Peyer's patch (tissue), 4 donors: ENCODE measurements around the gene CADM4. TPM values are rescaled to one million over a fixed set of nuclear protein-coding genes. Genes with fewer than 3 reads are reported as not detected.

Source experiments
- DNase-seq, 3 donors: peaks; one replicate each; pipeline ENCODE4 v3.0.0-alpha.2; 2017 to 2019
- H3K27ac ChIP-seq, 4 donors: fragments of 200-600 bp; sonication (generic); one replicate each; pipeline ENCODE4 v1.5.1; 2016 to 2019
- H3K27me3 ChIP-seq, 2 donors: fragments of 200-600 bp; sonication (generic); one replicate each; pipeline ENCODE4 v1.5.1; 2019
- H3K36me3 ChIP-seq, 3 donors: fragments of 200-600 bp; sonication (generic); one replicate each; pipeline ENCODE4 v1.5.1; 2016 to 2019
- H3K4me1 ChIP-seq, 4 donors: fragments of 200-600 bp; sonication (generic); one replicate each; pipeline ENCODE4 v1.5.1; 2016 to 2019
- H3K4me3 ChIP-seq, 4 donors: fragments of 200-600 bp; sonication (generic); 1 replicate in 3 of 4; 2 replicates in 1 of 4; pipeline ENCODE4 v1.5.1; 2016 to 2019; ENCODE audit warnings: mild to moderate bottlenecking in 1 of 4
- H3K9me3 ChIP-seq, 4 donors: fragments of 200-600 bp; sonication (generic); one replicate each; pipeline ENCODE4 v1.5.1; 2016 to 2019; ENCODE audit warnings: mild to moderate bottlenecking in 1 of 4
- CTCF ChIP-seq, 6 experiments: fragments of 450-650 bp in 4 of 6; fragments of 200-600 bp in 2 of 6; sonication (generic) in 1 of 6; IDR thresholded peaks; one replicate each; pipeline ENCODE4 v1.5.1; 2017 to 2019; ENCODE audit warnings: antibody characterized with exemption in 6 of 6, mild to moderate bottlenecking in 3 of 6, moderate library complexity in 1 of 6
- POLR2A ChIP-seq, 2 donors: fragments of 450-650 bp; IDR thresholded peaks; one replicate each; pipeline ENCODE4 v1.5.1; 2017; ENCODE audit warnings: antibody characterized with exemption in 2 of 2, mild to moderate bottlenecking in 2 of 2, moderate library complexity in 2 of 2
- total RNA-seq, 4 donors: library from RNA; depleted of rRNA; stranded (reverse); fragments of >200 nt; gene quantifications; one replicate each; pipeline ENCODE4 v1.1.0, GENCODE V29; 2016

The CADM4 gene
- total RNA-seq, 4 donors from 2014 or later: 0.80 to 1.4 TPM; not detected in 2

DNA sequence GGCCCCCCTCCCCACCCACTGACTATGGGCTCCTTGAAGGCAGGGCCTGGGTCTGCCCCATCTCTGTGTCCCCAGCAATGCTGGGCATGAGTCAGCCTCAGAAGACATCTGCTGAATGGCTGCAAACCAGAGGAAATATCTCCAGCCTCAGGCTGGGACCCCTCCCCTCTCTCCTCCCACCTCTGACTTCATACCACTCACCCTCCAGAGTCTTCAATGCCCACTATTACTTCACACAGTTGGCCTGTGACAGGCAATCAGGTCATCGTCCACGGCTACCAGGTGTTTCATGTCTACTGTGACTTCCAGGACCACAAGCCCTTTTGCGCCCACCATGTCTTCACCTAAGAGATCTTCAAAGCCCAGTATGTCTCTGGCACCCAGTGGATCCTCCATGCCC, 27.9 kb downstream of the CADM4 start, which contains the start of gene SRRM5:
Gene SRRM5 (plus strand): TSS at position 301 of the 400 bp plus-strand sequence. CDS start 34 bp downstream, at position 335.
- DNase-seq: no peak
- TF ChIP-seq POLR2A (IDR thresholded peaks at IDR 0.05) (no peak), CTCF (IDR thresholded peaks at IDR 0.05) (no peak)
- Histone ChIP-seq H3K36me3 (peaks cover 0 to 26% (median 0%) of the 10 kb centered on the region in 3 donors), H3K4me3 (no peak within 1 kb of the TSS), H3K27ac (no peak within 1 kb of the TSS), H3K4me1 (no peaks in the 10 kb centered on the region), H3K27me3 (no peaks in the 10 kb centered on the region), H3K9me3 (no peaks in the 10 kb centered on the region)

DNA sequence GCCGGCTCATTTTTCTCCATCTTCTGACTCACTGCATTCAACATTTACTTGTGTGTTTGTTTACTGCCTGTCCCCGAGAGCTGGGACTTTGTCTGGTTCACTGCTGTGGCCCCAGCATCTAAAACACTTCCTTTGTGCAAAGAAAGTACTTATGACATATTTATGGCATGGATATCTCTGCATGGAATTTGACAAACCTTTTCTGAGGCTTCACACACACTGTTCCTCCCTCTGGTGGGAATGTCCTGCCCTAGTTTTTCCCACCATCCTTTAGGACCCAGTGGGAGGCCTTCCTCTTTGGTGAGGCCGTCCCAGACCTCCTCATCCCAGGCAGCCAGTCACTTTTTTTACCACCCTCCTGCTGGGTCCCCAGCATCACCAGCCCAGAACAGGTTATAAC, 29.2 kb downstream of the CADM4 start:
- no peaks in the 10 kb centered on the region for H3K27me3 ChIP-seq
- no peaks in the 10 kb centered on the region for H3K4me1 ChIP-seq
- no peaks in the 10 kb centered on the region for H3K9me3 ChIP-seq
- TF ChIP-seq POLR2A (IDR thresholded peaks at IDR 0.05) (no peak), CTCF (IDR thresholded peaks at IDR 0.05) (no peak)
- DNase-seq: no peak
- peaks cover 0 to 33% (median 0%) of the 10 kb centered on the region in 3 donors for H3K36me3 ChIP-seq
- no peak overlapping the region for H3K27ac ChIP-seq
- H3K4me3 ChIP-seq: no peak overlapping the region

DNA sequence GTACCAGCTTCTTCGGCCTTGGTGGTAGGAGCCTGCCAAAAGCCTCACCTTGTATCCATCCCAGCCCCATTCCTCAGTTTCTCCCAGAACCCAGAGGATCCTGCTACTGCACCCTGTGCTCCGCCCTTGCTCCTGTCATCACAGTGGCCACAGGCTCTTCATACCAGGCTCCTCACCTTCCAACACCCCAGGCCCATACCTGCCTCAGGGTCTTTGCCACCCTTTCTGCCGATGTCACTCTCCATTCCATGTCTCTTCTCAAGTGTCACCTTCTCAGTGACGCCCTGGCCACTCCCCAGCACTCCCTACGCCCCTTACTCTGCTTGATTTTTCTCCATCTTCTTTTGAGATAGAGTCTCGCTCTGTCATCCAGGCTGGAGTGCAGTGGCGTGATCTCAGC, 29.8 kb downstream of the CADM4 start:
- Histone ChIP-seq H3K36me3 (peaks cover 0 to 33% (median 0%) of the 10 kb centered on the region in 3 donors), H3K4me3 (no peak overlapping the region), H3K4me1 (no peaks in the 10 kb centered on the region), H3K27me3 (no peaks in the 10 kb centered on the region), H3K27ac (no peak overlapping the region), H3K9me3 (no peaks in the 10 kb centered on the region)
- DNase-seq: no peak
- TF ChIP-seq POLR2A (IDR thresholded peaks at IDR 0.05): no peak
- no peak for TF ChIP-seq CTCF (IDR thresholded peaks at IDR 0.05)

DNA sequence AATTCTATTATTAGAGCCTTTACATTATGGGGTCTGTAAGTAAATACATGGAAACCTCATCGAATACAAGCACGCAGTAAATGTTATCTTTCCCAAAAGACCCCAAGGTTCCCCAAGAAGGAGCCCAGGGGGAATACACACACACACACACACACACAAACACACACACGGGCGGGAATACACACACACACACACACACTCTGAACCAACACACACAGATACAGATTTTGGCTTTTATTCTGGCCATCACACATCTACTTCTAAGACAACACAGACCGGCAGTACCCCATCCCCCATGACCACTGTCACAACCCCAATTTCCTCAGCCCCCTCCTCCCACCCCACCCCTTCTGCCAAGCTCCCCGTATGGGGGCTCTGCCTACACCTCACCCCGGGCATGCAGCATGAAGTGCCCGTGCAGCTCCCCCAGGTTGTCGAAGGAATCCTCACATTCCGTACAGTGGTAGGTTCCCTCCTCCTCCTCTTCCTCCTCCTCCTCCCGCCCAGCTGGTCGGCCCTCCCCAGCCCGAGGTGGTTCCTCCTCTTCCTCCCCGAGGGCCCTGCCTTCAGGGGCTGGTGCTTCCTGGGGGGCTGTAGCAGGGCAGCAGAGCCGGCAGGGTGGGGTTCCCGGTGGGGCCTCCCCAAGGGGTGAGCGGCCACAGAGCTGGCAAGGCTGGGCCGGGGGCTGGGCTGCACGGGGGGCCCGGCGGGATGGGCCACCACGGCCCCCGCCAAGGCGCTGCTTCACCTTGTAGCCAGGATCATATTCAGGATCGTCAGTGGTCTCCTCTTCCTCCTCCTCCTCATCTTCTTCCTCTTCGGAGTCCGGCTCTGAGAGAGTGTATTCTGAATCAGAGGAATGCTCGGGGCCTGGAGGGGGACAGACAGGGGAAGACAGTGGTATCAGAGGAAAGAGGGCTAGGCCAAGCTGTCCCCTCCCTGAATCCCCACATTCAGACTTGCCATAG, 32.1 kb downstream of the CADM4 start:
- H3K4me3 ChIP-seq: no peak overlapping the region
- H3K4me1 ChIP-seq: no peaks in the 10 kb centered on the region
- no peaks in the 10 kb centered on the region for H3K9me3 ChIP-seq
- no peak for DNase-seq
- no peak overlapping the region for H3K27ac ChIP-seq
- no peaks in the 10 kb centered on the region for H3K27me3 ChIP-seq
- no peak for TF ChIP-seq CTCF (IDR thresholded peaks at IDR 0.05)
- no peak for TF ChIP-seq POLR2A (IDR thresholded peaks at IDR 0.05)
- H3K36me3 ChIP-seq: peaks cover 0 to 25% (median 0%) of the 10 kb centered on the region in 3 donors

DNA sequence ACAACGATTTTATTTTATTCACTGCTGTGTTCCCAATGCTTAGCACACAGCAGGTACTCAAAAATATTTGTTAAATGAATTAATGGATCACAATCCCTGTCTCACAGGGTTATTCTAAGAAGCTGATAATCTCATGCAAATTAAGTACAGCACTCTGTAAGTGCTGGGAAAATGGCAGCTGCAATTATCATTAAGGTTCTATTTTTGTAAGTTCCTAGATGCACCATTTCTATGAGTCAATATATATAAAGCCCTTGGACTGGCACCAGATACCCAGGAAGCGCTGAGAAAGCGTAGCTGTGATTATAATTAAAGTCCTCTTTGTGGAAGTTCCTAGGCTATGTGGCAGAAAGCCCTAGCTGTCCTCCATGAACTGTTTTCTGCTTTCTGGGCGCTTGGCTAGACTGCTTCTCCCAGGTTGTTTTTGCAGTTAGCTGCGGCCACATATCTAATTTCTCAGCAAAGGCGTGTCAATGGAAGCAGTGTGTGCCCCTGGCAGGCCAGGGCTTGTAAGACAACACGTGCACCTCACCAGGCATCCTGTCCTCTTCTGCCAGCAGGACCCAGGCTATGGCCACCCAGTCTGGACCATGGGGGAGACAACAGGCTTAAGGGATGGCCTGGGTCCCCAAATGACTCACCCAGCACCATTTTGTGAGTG, 33.0 kb downstream of the CADM4 start:
- Histone ChIP-seq H3K4me1 (no peaks in the 10 kb centered on the region), H3K36me3 (peaks cover 0 to 18% (median 0%) of the 10 kb centered on the region in 3 donors), H3K4me3 (no peak overlapping the region), H3K9me3 (no peaks in the 10 kb centered on the region), H3K27me3 (no peaks in the 10 kb centered on the region), H3K27ac (no peak overlapping the region)
- DNase-seq: no peak
- no peak for TF ChIP-seq CTCF (IDR thresholded peaks at IDR 0.05)
- no peak for TF ChIP-seq POLR2A (IDR thresholded peaks at IDR 0.05)
